K562 (cell line): ENCODE results near the gene SAMD8. TPM values are rescaled to one million over a fixed set of nuclear protein-coding genes. Genes with fewer than 3 reads are reported as not detected.

ENCODE experiments used
- ADNP ChIP-seq: fragments of 200-800 bp; sonication (Bioruptor generic); IDR thresholded peaks from 2 replicates; pipeline ENCODE4 v1.6.1; 2016; ENCODE audit warnings: missing genetic modification characterization, missing compliant biosample characterization
- CBX5 ChIP-seq: IDR thresholded peaks from 2 replicates; pipeline ENCODE4 v1.6.1; 2014; ENCODE audit warnings: low read depth, borderline replicate concordance
- CTBP1 ChIP-seq: fragments of 450-650 bp; IDR thresholded peaks from 2 replicates; pipeline ENCODE4 v1.6.1; 2016; ENCODE audit warnings: borderline replicate concordance
- CXXC5 ChIP-seq: fragments of 250-450 bp; sonication (Bioruptor Pico); IDR thresholded peaks from 2 replicates; pipeline ENCODE4 v1.8.0; 2022; ENCODE audit warnings: inconsistent platforms, mild to moderate bottlenecking, moderate library complexity
- MTA3 ChIP-seq: fragments of 450-650 bp; formaldehyde crosslinking; IDR thresholded peaks from 2 replicates; pipeline ENCODE4 v1.6.1; 2017; ENCODE audit warnings: mild to moderate bottlenecking, borderline replicate concordance
- POLR2AphosphoS5 ChIP-seq: IDR thresholded peaks from 2 replicates; pipeline ENCODE4 v1.6.1; 2011; ENCODE audit warnings: mild to moderate bottlenecking, low read depth, low read length, moderate library complexity; ENCODE audit not compliant: control insufficient read depth, insufficient read depth
- PPARD ChIP-seq: fragments of 250-450 bp; sonication (Bioruptor Pico); IDR thresholded peaks from 2 replicates; pipeline ENCODE4 v1.8.0; 2022; ENCODE audit warnings: inconsistent platforms, mild to moderate bottlenecking, moderate library complexity
- RUNX1 ChIP-seq: sonication (generic); IDR thresholded peaks from 2 replicates; pipeline ENCODE4 v1.6.1; 2016; ENCODE audit warnings: antibody characterized with exemption, low read depth
- SRSF9 ChIP-seq: fragments of 200-400 bp; formaldehyde crosslinking; IDR thresholded peaks from 2 replicates; pipeline ENCODE4 v1.6.1; 2017; ENCODE audit warnings: low read depth, low read length, borderline replicate concordance
- THRAP3 ChIP-seq: fragments of 450-650 bp; IDR thresholded peaks from 2 replicates; pipeline ENCODE4 v1.6.1; 2016; ENCODE audit warnings: mild to moderate bottlenecking, inconsistent platforms, borderline replicate concordance
- U2AF1 ChIP-seq: fragments of 200-400 bp; formaldehyde crosslinking; optimal IDR thresholded peaks from 2 replicates; pipeline ENCODE3; 2017; ENCODE audit warnings: mild to moderate bottlenecking, low read depth, low read length, moderate library complexity
- ZEB2 ChIP-seq: fragments of 450-650 bp; IDR thresholded peaks from 2 replicates; pipeline ENCODE4 v1.6.1; 2016
- ZNF121 ChIP-seq: sonication (generic); formaldehyde crosslinking; conservative IDR thresholded peaks from 2 replicates; pipeline ENCODE4 v1.8.0; 2022; ENCODE audit warnings: missing genetic modification reagents
- ZNF143 ChIP-seq: sonication (generic); formaldehyde crosslinking; IDR thresholded peaks from 2 replicates; pipeline ENCODE4 v1.9.0; 2022; ENCODE audit warnings: mild to moderate bottlenecking, missing genetic modification reagents
- ZNF212 ChIP-seq: fragments of 450-650 bp; formaldehyde crosslinking; IDR thresholded peaks from 2 replicates; pipeline ENCODE4 v1.4.0; 2020; ENCODE audit warnings: mild to moderate bottlenecking
- ZNF766 ChIP-seq: fragments of 200-800 bp; sonication (Bioruptor generic); conservative IDR thresholded peaks from 2 replicates; pipeline ENCODE4 v1.6.1; 2016; ENCODE audit warnings: missing genetic modification characterization, missing compliant biosample characterization
- polyA plus RNA-seq, 8 experiments: library from polyadenylated mRNA; depleted of rRNA in 4 of 8; stranded (reverse) in 5 of 8; unstranded in 3 of 8; fragments of >200 nt; fragmentation: Nextera tagmentation in 2 of 8; fragmentation: Illumina TruSeq in 1 of 8; extraction: Ambion mirVana in 2 of 8; extraction: Trizol in 1 of 8; gene quantifications; 2 replicates each; pipeline versions ENCODE4 v1.2.1 to v1.2.3, GENCODE V29; 2011 to 2014; ENCODE audit warnings: inconsistent platforms in 1 of 8, missing spikeins in 1 of 8
- total RNA-seq, 7 experiments: library from RNA; depleted of rRNA in 6 of 7; stranded (reverse); fragments of >200 nt in 6 of 7; fragmentation: Illumina TruSeq in 2 of 7; extraction: Trizol in 2 of 7; gene quantifications; 2 replicates each; pipeline versions ENCODE4 v1.2.1 to v1.2.3, GENCODE V29; 2011 to 2021; ENCODE audit warnings: low replicate concordance in 1 of 7
- TF ChIP-seq, protein P1 (sequence below), 3 experiments: fragments of 200-800 bp in 1 of 3; fragments of 250-450 bp in 1 of 3; fragments of 450-650 bp in 1 of 3; sonication (Bioruptor Pico) in 1 of 3; sonication (Bioruptor generic) in 1 of 3; formaldehyde crosslinking in 1 of 3; IDR thresholded peaks; 2 replicates each; pipeline versions ENCODE4 v1.6.1 to v1.8.0; 2016 to 2022; ENCODE audit warnings: mild to moderate bottlenecking in 2 of 3, missing genetic modification characterization in 2 of 3, missing compliant biosample characterization in 1 of 3, moderate library complexity in 1 of 3
- TF ChIP-seq, protein P2 (sequence below): fragments of 250-450 bp; sonication (Bioruptor Pico); IDR thresholded peaks from 2 replicates; pipeline ENCODE4 v1.8.0; 2022; ENCODE audit warnings: moderate library complexity, mild to moderate bottlenecking, inconsistent platforms

The SAMD8 gene
- total and polyA plus RNA-seq, 9 of the 15 experiments (the other 6 are each of a cell fraction or from before 2014, with no cell fraction given), result 2.7 to 16.1 (median 6.2) TPM

- TF ChIP-seq CXXC5 (CRISPR knock-in tag) (no peak), ZNF212 (CRISPR knock-in tag) (no peak), CBX5 (no peak), THRAP3 (no peak), CTBP1 (no peak), ZNF143 (CRISPR knock-in tag) (peak; percentile 15; the same call in 1 of the 2 replicates), PPARD (CRISPR knock-in tag) (no peak), SRSF9 (no peak), MTA3 (no peak), ZEB2 (no peak), ADNP (tag) (no peak), U2AF1 (no peak), ZNF766 (CRISPR knock-in tag) (no peak), POLR2AphosphoS5 (peak; percentile 37; the same call in 1 of the 2 replicates), RUNX1 (no peak), ZNF121 (CRISPR knock-in tag) (no peak)
- TF ChIP-seq, protein P1, sequence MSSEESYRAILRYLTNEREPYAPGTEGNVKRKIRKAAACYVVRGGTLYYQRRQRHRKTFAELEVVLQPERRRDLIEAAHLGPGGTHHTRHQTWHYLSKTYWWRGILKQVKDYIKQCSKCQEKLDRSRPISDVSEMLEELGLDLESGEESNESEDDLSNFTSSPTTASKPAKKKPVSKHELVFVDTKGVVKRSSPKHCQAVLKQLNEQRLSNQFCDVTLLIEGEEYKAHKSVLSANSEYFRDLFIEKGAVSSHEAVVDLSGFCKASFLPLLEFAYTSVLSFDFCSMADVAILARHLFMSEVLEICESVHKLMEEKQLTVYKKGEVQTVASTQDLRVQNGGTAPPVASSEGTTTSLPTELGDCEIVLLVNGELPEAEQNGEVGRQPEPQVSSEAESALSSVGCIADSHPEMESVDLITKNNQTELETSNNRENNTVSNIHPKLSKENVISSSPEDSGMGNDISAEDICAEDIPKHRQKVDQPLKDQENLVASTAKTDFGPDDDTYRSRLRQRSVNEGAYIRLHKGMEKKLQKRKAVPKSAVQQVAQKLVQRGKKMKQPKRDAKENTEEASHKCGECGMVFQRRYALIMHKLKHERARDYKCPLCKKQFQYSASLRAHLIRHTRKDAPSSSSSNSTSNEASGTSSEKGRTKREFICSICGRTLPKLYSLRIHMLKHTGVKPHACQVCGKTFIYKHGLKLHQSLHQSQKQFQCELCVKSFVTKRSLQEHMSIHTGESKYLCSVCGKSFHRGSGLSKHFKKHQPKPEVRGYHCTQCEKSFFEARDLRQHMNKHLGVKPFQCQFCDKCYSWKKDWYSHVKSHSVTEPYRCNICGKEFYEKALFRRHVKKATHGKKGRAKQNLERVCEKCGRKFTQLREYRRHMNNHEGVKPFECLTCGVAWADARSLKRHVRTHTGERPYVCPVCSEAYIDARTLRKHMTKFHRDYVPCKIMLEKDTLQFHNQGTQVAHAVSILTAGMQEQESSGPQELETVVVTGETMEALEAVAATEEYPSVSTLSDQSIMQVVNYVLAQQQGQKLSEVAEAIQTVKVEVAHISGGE (CRISPR knock-in tag; IDR thresholded peaks at IDR 0.05), result no peak; a peak in 1 of 6 replicates
- TF ChIP-seq, protein P2, sequence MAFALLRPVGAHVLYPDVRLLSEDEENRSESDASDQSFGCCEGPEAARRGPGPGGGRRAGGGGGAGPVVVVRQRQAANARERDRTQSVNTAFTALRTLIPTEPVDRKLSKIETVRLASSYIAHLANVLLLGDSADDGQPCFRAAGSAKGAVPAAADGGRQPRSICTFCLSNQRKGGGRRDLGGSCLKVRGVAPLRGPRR (CRISPR knock-in tag), result no peak
Measured at GRCh38 chr10:75211007-75211691, 99.7 kb downstream of the SAMD8 start (continued).
